ENCODE data around the gene USF1.
"Not testable (repeated sequence)": the region's sequence is repeated elsewhere in the genome, so short reads cannot be mapped to it uniquely, and the experiment has no call there.

Gene USF1

GRCh38 chr1:160992036-160992435 is 53.7 kb downstream of the USF1 start:
- not testable (repeated sequence) for DNase-seq
